Measurements from ENCODE around the gene FBXO42. TPM values are rescaled to one million over a fixed set of nuclear protein-coding genes. Genes with fewer than 3 reads are reported as not detected.

FBXO42 gene
- total RNA-seq, 1 experiment from 2014 or later = 11.3 TPM

GRCh38 chr1:16212251-16212961 lies 139.9 kb downstream of the FBXO42 start, which contains the start of gene ARHGEF19:
Gene ARHGEF19 (minus strand): TSS chr1:16212652. CDS start chr1:16209054, 3,598 bp downstream.
- Histone ChIP-seq H3K4me3 (ENCODE audit: low read depth, low read length) (peak within 1 kb of the TSS; percentile 20), H3K27me3 (replicated peaks; ENCODE audit: control insufficient read depth, insufficient read depth, low read length) (no peaks in the 10 kb centered on the region), H3K4me1 (peaks cover 14% of the 10 kb centered on the region), H3K36me3 (ENCODE audit: control insufficient read depth, insufficient read depth, low read length) (no peaks in the 10 kb centered on the region), H3K9me3 (no peaks in the 10 kb centered on the region)
- H3K4me1 Mint-ChIP-seq (ENCODE audit: low read depth, unreplicated experiment) = peaks cover 7% of the 10 kb centered on the region
- H3K36me3 Mint-ChIP-seq (ENCODE audit: insufficient read depth, unreplicated experiment) = peaks cover 6% of the 10 kb centered on the region
- intact Hi-C loops (cut with micrococcal nuclease; ENCODE audit: unreplicated experiment) = no loop called here
- no peak within 1 kb of the TSS for H3K27ac Mint-ChIP-seq (ENCODE audit: unreplicated experiment)
- DNase-seq = peak; percentile 60 to 66
- no peaks in the 10 kb centered on the region for H3K9me3 Mint-ChIP-seq (ENCODE audit: unreplicated experiment)
- no peaks in the 10 kb centered on the region for H3K27me3 Mint-ChIP-seq (ENCODE audit: insufficient read depth, unreplicated experiment)
- no peak for TF ChIP-seq CTCF (IDR thresholded peaks at IDR 0.05; ENCODE audit: insufficient read depth in 1 of 2, low read depth in 1 of 2, low read length in 1 of 2, severe bottlenecking in 1 of 2, unreplicated experiment in 1 of 2)
- POLR2A ChIA-PET = interaction anchor here (0.5 kb wide), 2 partner anchors 28 to 37 kb away, joined by 5 read pairs; no protein-coding TSS in a partner anchor
- CTCF ChIA-PET = no interaction called here
- no TSS peak for BruUV-seq (replicated peaks)
- H3K4me3 Mint-ChIP-seq (ENCODE audit: unreplicated experiment) = no peak within 1 kb of the TSS

GRCh38 chr1:16211824-16212223 lies 140.5 kb downstream of the FBXO42 start:
- TF ChIP-seq CTCF (IDR thresholded peaks at IDR 0.05; ENCODE audit: insufficient read depth in 1 of 2, low read depth in 1 of 2, low read length in 1 of 2, severe bottlenecking in 1 of 2, unreplicated experiment in 1 of 2) = no peak
- Histone ChIP-seq H3K36me3 (ENCODE audit: control insufficient read depth, insufficient read depth, low read length) (no peaks in the 10 kb centered on the region), H3K4me1 (peaks cover 16% of the 10 kb centered on the region), H3K9me3 (no peaks in the 10 kb centered on the region), H3K27me3 (replicated peaks; ENCODE audit: control insufficient read depth, insufficient read depth, low read length) (no peaks in the 10 kb centered on the region), H3K4me3 (ENCODE audit: low read depth, low read length) (peak overlapping the region; percentile 20)
- Mint-ChIP-seq H3K4me1 (ENCODE audit: low read depth, unreplicated experiment) (peaks cover 7% of the 10 kb centered on the region), H3K27ac (ENCODE audit: unreplicated experiment) (no peak overlapping the region), H3K36me3 (ENCODE audit: insufficient read depth, unreplicated experiment) (peaks cover 8% of the 10 kb centered on the region), H3K27me3 (ENCODE audit: insufficient read depth, unreplicated experiment) (no peaks in the 10 kb centered on the region), H3K9me3 (ENCODE audit: unreplicated experiment) (no peaks in the 10 kb centered on the region), H3K4me3 (ENCODE audit: unreplicated experiment) (no peak overlapping the region)
- intact Hi-C loops (cut with micrococcal nuclease; ENCODE audit: unreplicated experiment) = no loop called here
- no TSS peak for BruUV-seq (replicated peaks)
- POLR2A ChIA-PET = interaction anchor here (0.5 kb wide), 1 partner anchor 38 kb away, joined by 5 read pairs; no protein-coding TSS in a partner anchor
- no peak for DNase-seq
- CTCF ChIA-PET = no interaction called here

- no peaks in the 10 kb centered on the region for H3K27me3 ChIP-seq (replicated peaks; ENCODE audit: control insufficient read depth, insufficient read depth, low read length)
- CTCF ChIA-PET = no interaction called here
- no peak for TF ChIP-seq CTCF (IDR thresholded peaks at IDR 0.05; ENCODE audit: insufficient read depth in 1 of 2, low read depth in 1 of 2, low read length in 1 of 2, severe bottlenecking in 1 of 2, unreplicated experiment in 1 of 2)
- Mint-ChIP-seq H3K9me3 (ENCODE audit: unreplicated experiment) (no peaks in the 10 kb centered on the region), H3K36me3 (ENCODE audit: insufficient read depth, unreplicated experiment) (peaks cover 12% of the 10 kb centered on the region), H3K27me3 (ENCODE audit: insufficient read depth, unreplicated experiment) (no peaks in the 10 kb centered on the region), H3K27ac (ENCODE audit: unreplicated experiment) (no peak overlapping the region), H3K4me3 (ENCODE audit: unreplicated experiment) (no peak overlapping the region), H3K4me1 (ENCODE audit: low read depth, unreplicated experiment) (peaks cover 7% of the 10 kb centered on the region)
- no peak for DNase-seq
- H3K4me1 ChIP-seq = peaks cover 16% of the 10 kb centered on the region
- no peaks in the 10 kb centered on the region for H3K9me3 ChIP-seq
- H3K36me3 ChIP-seq (ENCODE audit: control insufficient read depth, insufficient read depth, low read length) = no peaks in the 10 kb centered on the region
- BruUV-seq (replicated peaks) = no TSS peak
- POLR2A ChIA-PET = no interaction called here
- intact Hi-C loops (cut with micrococcal nuclease; ENCODE audit: unreplicated experiment) = no loop called here
- no peak overlapping the region for H3K4me3 ChIP-seq (ENCODE audit: low read depth, low read length)
These were observed 141.7 kb downstream of the FBXO42 start for GRCh38 chr1:16210581-16210980.

All from Caco-2 (cell line).